OCI-LY7 (cell line): ENCODE data around the gene KLRF1.

ENCODE experiments used
- CTCF ChIP-seq: fragments of 200-600 bp; sonication (generic); conservative IDR thresholded peaks from 2 replicates; pipeline ENCODE4 v1.5.1; 2014; ENCODE audit warnings: mild to moderate bottlenecking, antibody characterized with exemption, low read length, moderate library complexity, mixed read lengths
- EZH2phosphoT487 ChIP-seq: fragments of 200-600 bp; sonication (generic); IDR thresholded peaks from 2 replicates; pipeline ENCODE4 v1.6.1; 2018; ENCODE audit warnings: low read depth, borderline replicate concordance, mild to moderate bottlenecking, mixed run types, antibody characterized with exemption, low read length, moderate library complexity, mixed read lengths

- TF ChIP-seq CTCF = no peak
- TF ChIP-seq EZH2phosphoT487 = no peak
Observed at GRCh38 chr12:9779209-9779608, 48.1 kb upstream of the KLRF1 start.
